NK-92 (cell line): Measurements from ENCODE around the gene SYCP1.
"Not testable (repeated sequence)": the region's sequence is repeated elsewhere in the genome, so short reads cannot be mapped to it uniquely, and the experiment has no call there.

Source experiments
- DNase-seq: peaks from one replicate; lab custom pipeline; 2025; ENCODE audit not compliant: unreplicated experiment; lab: John Stamatoyannopoulos, UW

SYCP1 gene

DNA sequence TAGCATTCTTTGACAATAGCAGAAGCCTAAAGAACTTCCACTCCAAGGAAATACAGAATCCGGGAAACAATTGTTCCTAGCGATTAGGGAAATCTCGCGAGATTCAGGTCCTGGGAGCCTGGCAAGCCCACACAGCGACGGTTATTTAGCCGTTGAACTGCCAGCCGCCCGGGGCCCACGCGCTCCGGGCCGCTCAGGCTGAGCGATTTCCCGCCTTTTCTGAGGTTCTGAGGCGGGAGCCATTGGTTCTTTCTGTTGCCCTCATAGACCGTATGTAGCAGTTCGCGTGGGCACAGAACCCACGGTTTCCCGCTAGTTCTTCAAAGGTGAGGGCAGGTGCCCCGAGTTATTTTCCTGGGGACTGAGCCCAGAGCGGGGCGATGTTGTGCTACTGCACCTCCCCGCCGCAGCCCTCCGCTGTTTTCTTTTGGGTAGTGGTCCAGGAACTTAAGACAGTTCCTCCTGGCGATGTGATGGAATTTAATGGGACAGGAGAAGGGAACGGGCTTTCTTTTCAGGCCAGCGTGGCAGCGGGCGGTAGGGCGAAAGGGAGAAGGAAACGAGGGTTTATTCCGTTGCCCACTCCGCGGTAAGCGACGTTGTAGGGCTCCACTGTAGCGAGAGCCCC lies at the start of gene SYCP1:
TSS of gene SYCP1 (plus strand) at position 171 of the 628 bp plus-strand sequence. CDS start 602 bp downstream, outside the sequence.
- no peak for DNase-seq

- DNase-seq, result no peak
Measured at GRCh38 chr1:114819869-114820268, 34.8 kb upstream of the SYCP1 start.

GRCh38 chr1:114820392-114820791 lies 34.3 kb upstream of the SYCP1 start:
- DNase-seq, result no peak

DNA sequence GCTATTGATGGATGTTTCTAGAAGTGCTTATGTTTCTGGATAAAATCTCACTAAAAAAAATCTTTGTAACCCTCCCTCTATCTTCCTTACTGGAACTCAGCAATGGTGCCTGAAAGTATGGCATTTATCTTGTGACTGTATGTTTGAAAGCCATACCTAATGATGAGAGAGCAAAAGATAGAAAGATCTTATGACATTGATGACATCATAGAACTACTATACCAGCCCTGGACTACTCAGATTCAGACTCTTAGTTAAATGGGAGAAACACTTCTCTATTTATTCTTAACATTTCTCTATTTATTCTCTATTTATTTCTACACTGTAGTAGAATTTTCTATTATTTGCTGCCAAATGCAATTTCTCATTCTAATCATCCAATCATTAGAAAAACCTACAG lies 32.7 kb upstream of the SYCP1 start:
- no peak for DNase-seq

- no peak for DNase-seq
Measured at GRCh38 chr1:114828251-114828650, 26.4 kb upstream of the SYCP1 start.

DNA sequence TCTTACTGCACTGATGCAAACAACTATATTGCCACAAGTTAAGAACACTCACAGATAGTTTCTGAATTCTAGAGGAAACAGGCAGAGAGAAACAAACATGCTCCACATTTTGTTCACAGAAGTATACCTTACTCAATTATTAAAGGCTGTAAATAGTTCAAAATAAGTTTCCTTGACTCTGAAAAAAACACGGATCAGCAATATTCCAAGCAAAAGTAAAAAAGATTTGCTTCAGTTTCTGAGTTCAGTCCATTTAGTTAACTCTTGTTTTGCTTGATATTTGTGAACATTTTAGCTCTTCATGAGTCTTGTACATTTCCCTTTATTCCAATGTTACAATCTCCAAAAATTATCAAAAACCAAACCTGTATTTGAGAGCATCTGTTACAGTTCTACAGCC lies 24.6 kb upstream of the SYCP1 start:
- DNase-seq, result not testable (repeated sequence)

DNA sequence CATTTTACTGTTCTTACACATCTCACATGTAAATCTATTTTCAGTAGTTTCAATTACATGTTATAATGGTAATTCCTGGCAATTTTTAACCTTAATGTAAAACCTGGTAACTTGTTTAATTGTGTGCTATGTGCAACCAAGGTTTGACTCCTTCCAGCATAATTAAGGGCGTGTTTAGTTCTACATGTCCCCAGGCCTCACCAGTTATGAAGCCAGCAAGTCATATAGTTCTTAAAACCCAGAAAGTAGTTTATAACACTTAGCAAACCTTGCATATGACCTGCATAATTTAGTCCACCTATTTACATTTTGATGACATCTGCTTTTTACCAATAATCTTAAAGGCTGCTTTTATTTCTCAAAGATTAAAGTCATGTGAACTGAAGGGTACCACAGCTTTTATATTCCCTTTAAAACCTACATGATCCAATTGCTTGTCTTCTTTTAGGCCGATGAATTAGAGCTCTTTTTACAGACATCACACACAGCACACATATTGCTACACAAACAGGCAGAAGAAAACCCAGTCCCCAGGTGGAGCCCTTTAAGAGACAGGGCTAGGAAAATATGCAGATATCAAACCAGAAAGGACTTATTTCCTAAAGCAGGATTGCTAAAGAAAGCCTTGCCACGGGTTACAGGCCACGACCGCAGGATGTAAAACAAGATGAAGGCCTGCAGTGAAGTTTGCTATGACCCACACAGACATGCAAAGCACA lies 23.2 kb upstream of the SYCP1 start:
- no peak for DNase-seq

GRCh38 chr1:114832057-114832456 lies 22.6 kb upstream of the SYCP1 start:
- no peak for DNase-seq

GRCh38 chr1:114833421-114833820 lies 21.2 kb upstream of the SYCP1 start:
- no peak for DNase-seq

- DNase-seq, result no peak
Measured at GRCh38 chr1:114844270-114844669, 10.4 kb upstream of the SYCP1 start.

- no peak for DNase-seq
Measured at GRCh38 chr1:114853584-114853983, 1.1 kb upstream of the SYCP1 start.

- DNase-seq, result no peak
Measured at GRCh38 chr1:114861384-114861783, 6.7 kb downstream of the SYCP1 start.

DNA sequence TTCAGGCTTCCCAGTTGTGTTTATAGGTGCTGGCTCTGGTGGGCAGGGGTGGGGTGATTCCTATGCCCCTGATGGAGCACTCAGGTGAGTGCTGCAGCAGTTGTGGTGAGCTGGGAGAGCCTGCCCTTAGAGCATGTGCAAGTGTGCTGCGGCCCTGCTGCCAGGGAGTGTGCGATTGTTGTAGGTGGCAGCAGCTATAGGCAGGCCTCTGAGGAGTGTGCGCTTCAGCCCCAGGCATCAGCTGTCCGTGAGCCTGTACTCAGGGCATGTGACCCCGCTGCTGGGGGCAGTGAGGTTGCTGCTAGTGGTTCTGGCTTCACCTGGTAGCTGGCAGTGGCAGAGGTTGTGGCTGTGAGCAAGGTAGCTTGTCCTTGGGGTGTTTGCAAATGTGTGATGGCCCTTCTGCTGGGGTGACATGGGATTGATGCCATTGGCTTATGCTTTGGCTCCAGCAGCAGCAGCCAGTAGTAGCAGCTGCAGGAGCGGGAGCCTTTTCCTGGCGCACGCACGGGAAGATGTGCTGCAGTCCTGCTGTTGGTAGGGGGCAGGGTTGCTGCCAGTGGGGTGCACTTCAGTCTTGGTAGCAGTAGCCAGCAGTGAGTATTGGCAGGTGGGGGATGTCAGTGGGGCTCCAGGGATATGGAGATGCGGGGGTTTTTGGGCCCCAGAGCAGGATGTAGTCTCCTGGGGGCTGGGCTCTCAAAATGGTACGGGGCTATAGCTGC lies 37.7 kb downstream of the SYCP1 start:
- no peak for DNase-seq

DNA sequence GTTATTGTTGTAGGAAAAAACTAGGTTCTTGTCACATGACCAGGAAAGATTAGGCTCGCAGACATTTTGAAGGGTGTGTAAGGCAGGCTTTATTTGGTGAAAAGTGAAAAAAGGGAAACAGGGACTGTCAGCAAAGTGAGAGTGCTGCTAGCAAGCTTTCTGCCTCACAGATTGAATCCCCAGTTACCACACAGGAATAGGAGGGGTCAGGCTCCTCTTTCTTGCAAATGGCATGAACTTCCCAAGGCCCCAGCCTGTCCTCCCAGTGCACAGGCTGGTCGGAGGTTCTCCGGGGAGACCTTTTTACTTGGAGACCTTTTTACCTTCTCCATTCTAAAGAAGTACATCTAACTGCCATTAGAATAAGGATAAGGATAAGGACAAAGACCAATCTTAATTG lies 42.1 kb downstream of the SYCP1 start:
- no peak for DNase-seq

DNA sequence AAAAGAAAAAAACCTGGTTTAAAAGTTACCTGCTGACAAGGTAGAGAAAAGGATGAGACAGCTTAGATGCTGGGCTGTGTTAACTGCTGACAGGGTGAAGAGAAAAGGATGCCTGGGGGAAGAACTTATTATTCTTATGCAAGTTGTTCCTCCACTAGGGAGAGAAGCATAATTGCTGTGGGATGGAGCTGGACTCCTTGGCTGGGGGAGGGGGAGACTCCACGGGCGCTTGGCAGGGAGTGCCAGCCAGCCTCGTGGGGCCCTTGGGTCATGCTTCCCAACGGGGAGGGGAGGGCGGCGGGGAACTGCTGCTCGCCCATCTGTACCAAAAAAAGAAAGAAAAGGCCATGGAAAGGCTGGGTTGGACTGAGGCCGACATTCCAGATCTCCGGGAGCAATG lies 47.2 kb downstream of the SYCP1 start:
- no peak for DNase-seq

- DNase-seq, result no peak
Measured at GRCh38 chr1:114902343-114902742, 47.7 kb downstream of the SYCP1 start.

DNA sequence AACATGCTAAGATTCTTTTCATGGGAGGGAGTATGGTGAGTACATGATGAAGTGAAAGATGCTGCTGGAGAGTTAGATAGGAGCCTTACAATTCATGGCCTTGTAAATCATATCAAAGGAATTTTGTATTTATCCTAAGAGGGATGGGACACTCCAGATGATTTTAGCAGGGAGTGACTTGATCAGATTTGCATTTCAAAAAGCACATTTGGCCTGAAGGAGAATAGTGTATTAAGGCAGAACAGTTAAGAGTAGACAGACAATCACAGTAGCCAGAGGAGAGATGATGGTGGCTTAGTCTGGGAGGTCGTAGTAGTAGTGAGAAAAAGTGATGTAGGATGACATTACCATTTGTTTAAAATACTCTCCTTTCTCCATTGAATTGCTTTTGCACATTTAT lies 48.8 kb downstream of the SYCP1 start:
- no peak for DNase-seq

DNA sequence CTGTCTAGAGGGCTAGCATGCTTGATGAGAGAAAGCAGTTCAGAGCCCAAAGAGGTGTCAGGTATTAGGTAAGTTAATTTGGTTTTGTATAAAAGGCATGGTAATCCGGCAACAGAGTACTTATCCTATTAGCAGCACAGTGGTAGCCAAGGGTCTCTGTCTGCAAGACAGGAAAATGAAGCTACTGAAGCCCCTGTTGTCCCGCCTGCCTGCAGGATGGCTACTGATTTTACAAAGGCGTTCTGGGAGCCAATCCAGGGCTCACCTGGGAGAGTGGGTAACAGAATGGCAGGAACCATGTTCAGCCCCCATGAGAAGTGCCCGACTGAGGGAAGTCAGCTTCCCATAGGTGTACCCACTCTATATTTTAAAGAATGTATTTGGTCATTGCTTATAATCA lies 61.1 kb downstream of the SYCP1 start:
- not testable (repeated sequence) for DNase-seq

DNA sequence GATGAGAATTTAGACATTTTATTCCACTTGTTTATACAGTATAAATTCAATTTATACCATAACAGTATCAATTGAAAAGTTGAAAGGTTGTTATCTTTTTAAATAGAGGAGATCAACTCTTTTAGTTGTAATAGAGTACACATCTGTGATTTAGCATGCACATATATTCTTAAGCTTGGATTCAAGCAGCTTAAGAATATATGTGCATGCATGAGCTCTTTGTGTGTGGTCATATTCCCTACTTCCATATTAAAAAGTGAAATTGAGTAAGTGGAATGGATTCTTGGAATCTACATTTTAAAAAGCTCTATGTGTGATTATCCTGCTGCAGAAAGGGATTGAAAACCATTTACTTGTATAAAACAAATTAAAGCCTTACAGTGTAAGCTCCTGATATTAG lies 71.9 kb downstream of the SYCP1 start:
- no peak for DNase-seq

- DNase-seq, result no peak
Measured at GRCh38 chr1:114927401-114927800, 72.7 kb downstream of the SYCP1 start.

- DNase-seq, result no peak
Measured at GRCh38 chr1:114956570-114956969, 101.9 kb downstream of the SYCP1 start.

- no peak for DNase-seq
Measured at GRCh38 chr1:114959423-114959822, 104.8 kb downstream of the SYCP1 start.
